K562 (cell line): ENCODE results near the gene BEST4. TPM values are rescaled to one million over a fixed set of nuclear protein-coding genes. Genes with fewer than 3 reads are reported as not detected.

ENCODE experiments used
- ARID1B ChIP-seq: fragments of 450-650 bp; IDR thresholded peaks from 2 replicates; pipeline ENCODE4 v1.6.1; 2016; ENCODE audit warnings: antibody characterized with exemption, mild to moderate bottlenecking, inconsistent platforms
- CREM ChIP-seq: IDR thresholded peaks from 2 replicates; pipeline ENCODE4 v1.6.1; 2014; ENCODE audit warnings: antibody characterized with exemption, low read depth
- CXXC5 ChIP-seq: fragments of 250-450 bp; sonication (Bioruptor Pico); IDR thresholded peaks from 2 replicates; pipeline ENCODE4 v1.8.0; 2022; ENCODE audit warnings: inconsistent platforms, mild to moderate bottlenecking, moderate library complexity
- E2F3 ChIP-seq: fragments of 250-450 bp; sonication (Bioruptor Pico); IDR thresholded peaks from 2 replicates; pipeline ENCODE4 v1.4.0; 2020; ENCODE audit warnings: mild to moderate bottlenecking
- ERF ChIP-seq: fragments of 450-650 bp; formaldehyde crosslinking; IDR thresholded peaks from 2 replicates; pipeline ENCODE4 v1.4.0; 2020; ENCODE audit warnings: mild to moderate bottlenecking, mixed read lengths
- FIP1L1 ChIP-seq: fragments of 200-400 bp; formaldehyde crosslinking; IDR thresholded peaks from 2 replicates; pipeline ENCODE4 v1.6.1; 2018; ENCODE audit warnings: mild to moderate bottlenecking, low read depth, low read length; ENCODE audit not compliant: poor library complexity, severe bottlenecking
- GTF2E2 ChIP-seq: fragments of 200-800 bp; sonication (Bioruptor generic); IDR thresholded peaks from 2 replicates; pipeline ENCODE4 v1.6.1; 2016; ENCODE audit warnings: missing genetic modification characterization, missing compliant biosample characterization
- MYBL2 ChIP-seq, 2 experiments: fragments of 450-650 bp in 1 of 2; sonication (generic) in 1 of 2; formaldehyde crosslinking in 1 of 2; IDR thresholded peaks; 2 replicates each; pipeline versions ENCODE4 v1.6.1 to v1.8.1; 2017 to 2022; ENCODE audit warnings: borderline replicate concordance in 1 of 2, inconsistent platforms in 1 of 2, low read depth in 1 of 2, mild to moderate bottlenecking in 1 of 2, missing genetic modification reagents in 1 of 2, moderate library complexity in 1 of 2
- NR2F6 ChIP-seq: fragments of 450-650 bp; formaldehyde crosslinking; IDR thresholded peaks from 2 replicates; pipeline ENCODE4 v1.4.0; 2020; ENCODE audit warnings: mild to moderate bottlenecking
- RAD21 ChIP-seq, 2 experiments: fragments of 250-450 bp in 1 of 2; fragments of 450-650 bp in 1 of 2; sonication (Bioruptor Pico) in 1 of 2; formaldehyde crosslinking in 1 of 2; IDR thresholded peaks in 1 of 2; conservative IDR thresholded peaks in 1 of 2; 2 replicates each; pipeline versions ENCODE4 v1.4.0 to v1.8.0; 2020 to 2022; ENCODE audit warnings: mild to moderate bottlenecking in 2 of 2, moderate library complexity in 1 of 2
- SMARCE1 ChIP-seq: fragments of 450-650 bp; IDR thresholded peaks from 2 replicates; pipeline ENCODE4 v1.7.1; 2016; ENCODE audit warnings: mild to moderate bottlenecking
- XRCC5 ChIP-seq: fragments of 200-400 bp; formaldehyde crosslinking; IDR thresholded peaks from 2 replicates; pipeline ENCODE4 v1.6.1; 2017; ENCODE audit warnings: low read depth, mild to moderate bottlenecking, low read length
- ZC3H11A ChIP-seq: IDR thresholded peaks from 2 replicates; pipeline ENCODE4 v1.6.1; 2012; ENCODE audit warnings: low read depth, low read length, improper control_type of control experiment
- ZNF184 ChIP-seq: sonication (generic); formaldehyde crosslinking; IDR thresholded peaks from 2 replicates; pipeline ENCODE4 v1.5.0; 2020; ENCODE audit warnings: missing genetic modification reagents
- ZNF764 ChIP-seq: fragments of 250-450 bp; sonication (Bioruptor Pico); IDR thresholded peaks from 2 replicates; pipeline ENCODE4 v1.4.0; 2020; ENCODE audit warnings: low read depth, mild to moderate bottlenecking, moderate library complexity
- polyA plus RNA-seq, 8 experiments: library from polyadenylated mRNA; depleted of rRNA in 4 of 8; stranded (reverse) in 5 of 8; unstranded in 3 of 8; fragments of >200 nt; fragmentation: Nextera tagmentation in 2 of 8; fragmentation: Illumina TruSeq in 1 of 8; extraction: Ambion mirVana in 2 of 8; extraction: Trizol in 1 of 8; gene quantifications; 2 replicates each; pipeline versions ENCODE4 v1.2.1 to v1.2.3, GENCODE V29; 2011 to 2014; ENCODE audit warnings: inconsistent platforms in 1 of 8, missing spikeins in 1 of 8
- total RNA-seq, 7 experiments: library from RNA; depleted of rRNA in 6 of 7; stranded (reverse); fragments of >200 nt in 6 of 7; fragmentation: Illumina TruSeq in 2 of 7; extraction: Trizol in 2 of 7; gene quantifications; 2 replicates each; pipeline versions ENCODE4 v1.2.1 to v1.2.3, GENCODE V29; 2011 to 2021; ENCODE audit warnings: low replicate concordance in 1 of 7
- TF ChIP-seq, protein P1 (sequence below): sonication (generic); formaldehyde crosslinking; IDR thresholded peaks from 2 replicates; pipeline ENCODE4 v1.8.0; 2022; ENCODE audit warnings: mild to moderate bottlenecking, missing genetic modification reagents
- TF ChIP-seq, protein P2 (sequence below): sonication (generic); formaldehyde crosslinking; IDR thresholded peaks from 2 replicates; pipeline ENCODE4 v1.8.0; 2022; ENCODE audit warnings: missing genetic modification reagents, mild to moderate bottlenecking, moderate library complexity, borderline replicate concordance
- TF ChIP-seq, protein P3 (sequence below): sonication (generic); formaldehyde crosslinking; IDR thresholded peaks from 2 replicates; pipeline ENCODE4 v1.8.1; 2023; ENCODE audit warnings: mild to moderate bottlenecking, missing genetic modification reagents
- TF ChIP-seq, protein P4 (sequence below): fragments of 250-450 bp; sonication (Bioruptor Pico); IDR thresholded peaks from 2 replicates; pipeline ENCODE4 v1.4.0; 2020; ENCODE audit warnings: mild to moderate bottlenecking
- TF ChIP-seq, protein P5 (sequence below): fragments of 250-450 bp; sonication (Bioruptor Pico); IDR thresholded peaks from 2 replicates; pipeline ENCODE4 v1.5.0; 2020; ENCODE audit warnings: mild to moderate bottlenecking, borderline replicate concordance

Gene BEST4
- total and polyA plus RNA-seq, 9 of the 15 experiments (the other 6 are each of a cell fraction or from before 2014, with no cell fraction given), result 0.07 to 0.11 TPM; not detected in 7

DNA sequence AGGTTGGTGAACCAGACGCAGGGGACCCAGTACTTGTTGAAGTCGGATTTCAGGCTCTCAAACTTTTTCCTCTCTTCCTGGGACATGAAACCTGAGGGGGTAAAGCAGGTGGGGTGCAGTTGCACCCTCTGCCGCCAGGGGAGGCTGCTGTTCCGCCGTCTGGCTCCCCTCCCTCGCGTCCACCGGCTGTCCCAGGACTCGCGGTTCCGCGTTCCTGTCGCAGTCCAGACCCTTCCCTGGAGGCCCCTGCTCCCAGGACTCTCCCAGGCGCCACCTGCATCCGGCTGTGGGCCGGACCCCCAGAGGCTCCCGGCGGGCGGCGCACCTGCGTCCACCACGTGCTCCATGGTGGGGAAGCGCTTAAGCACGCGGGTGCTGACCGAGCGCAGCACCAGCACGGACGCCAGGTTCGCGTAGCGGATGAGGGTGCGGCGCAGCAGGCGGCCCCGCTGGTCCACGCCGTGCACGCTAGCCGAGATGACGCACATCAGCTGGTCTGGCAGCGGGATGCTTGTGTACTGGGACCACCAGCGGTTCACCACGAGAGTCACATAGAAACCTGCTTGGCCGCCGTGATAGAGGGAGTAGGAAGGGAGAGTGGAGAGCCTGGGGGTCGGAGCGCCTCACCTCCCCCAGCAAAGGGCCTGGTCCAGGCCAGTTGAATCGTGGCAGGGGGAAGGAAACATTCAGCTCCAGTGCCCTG lies 1.7 kb downstream of the BEST4 start (continued):
- TF ChIP-seq, protein P1, sequence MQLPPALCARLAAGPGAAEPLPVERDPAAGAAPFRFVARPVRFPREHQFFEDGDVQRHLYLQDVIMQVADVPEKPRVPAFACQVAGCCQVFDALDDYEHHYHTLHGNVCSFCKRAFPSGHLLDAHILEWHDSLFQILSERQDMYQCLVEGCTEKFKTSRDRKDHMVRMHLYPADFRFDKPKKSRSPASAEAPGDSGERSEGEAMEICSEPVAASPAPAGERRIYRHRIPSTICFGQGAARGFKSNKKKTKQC, result 0 out of 2 replicates have a peak, but pooled peaks have one; percentile 68
- TF ChIP-seq MYBL2 (IDR thresholded peaks at IDR 0.05; ENCODE audit: low read depth), result no peak
- no peak for TF ChIP-seq MYBL2 (CRISPR knock-in tag; IDR thresholded peaks at IDR 0.05; ENCODE audit: borderline replicate concordance)
- no peak for TF ChIP-seq ERF (CRISPR knock-in tag)
- no peak for TF ChIP-seq FIP1L1
- peak; percentile 94 for TF ChIP-seq ZNF764 (CRISPR knock-in tag)
- no peak for TF ChIP-seq CREM
- TF ChIP-seq NR2F6 (CRISPR knock-in tag), result no peak
- peak; percentile 92; the same call in 1 of the 2 replicates for TF ChIP-seq XRCC5
- TF ChIP-seq, protein P2, sequence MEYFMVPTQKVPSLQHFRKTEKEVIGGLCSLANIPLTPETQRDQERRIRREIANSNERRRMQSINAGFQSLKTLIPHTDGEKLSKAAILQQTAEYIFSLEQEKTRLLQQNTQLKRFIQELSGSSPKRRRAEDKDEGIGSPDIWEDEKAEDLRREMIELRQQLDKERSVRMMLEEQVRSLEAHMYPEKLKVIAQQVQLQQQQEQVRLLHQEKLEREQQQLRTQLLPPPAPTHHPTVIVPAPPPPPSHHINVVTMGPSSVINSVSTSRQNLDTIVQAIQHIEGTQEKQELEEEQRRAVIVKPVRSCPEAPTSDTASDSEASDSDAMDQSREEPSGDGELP (CRISPR knock-in tag), result peak; percentile 70; the same call in 1 of the 2 replicates
- TF ChIP-seq, protein P3, sequence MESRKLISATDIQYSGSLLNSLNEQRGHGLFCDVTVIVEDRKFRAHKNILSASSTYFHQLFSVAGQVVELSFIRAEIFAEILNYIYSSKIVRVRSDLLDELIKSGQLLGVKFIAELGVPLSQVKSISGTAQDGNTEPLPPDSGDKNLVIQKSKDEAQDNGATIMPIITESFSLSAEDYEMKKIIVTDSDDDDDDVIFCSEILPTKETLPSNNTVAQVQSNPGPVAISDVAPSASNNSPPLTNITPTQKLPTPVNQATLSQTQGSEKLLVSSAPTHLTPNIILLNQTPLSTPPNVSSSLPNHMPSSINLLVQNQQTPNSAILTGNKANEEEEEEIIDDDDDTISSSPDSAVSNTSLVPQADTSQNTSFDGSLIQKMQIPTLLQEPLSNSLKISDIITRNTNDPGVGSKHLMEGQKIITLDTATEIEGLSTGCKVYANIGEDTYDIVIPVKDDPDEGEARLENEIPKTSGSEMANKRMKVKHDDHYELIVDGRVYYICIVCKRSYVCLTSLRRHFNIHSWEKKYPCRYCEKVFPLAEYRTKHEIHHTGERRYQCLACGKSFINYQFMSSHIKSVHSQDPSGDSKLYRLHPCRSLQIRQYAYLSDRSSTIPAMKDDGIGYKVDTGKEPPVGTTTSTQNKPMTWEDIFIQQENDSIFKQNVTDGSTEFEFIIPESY (CRISPR knock-in tag), result peak; percentile 100
- TF ChIP-seq CXXC5 (CRISPR knock-in tag), result peak; percentile 55
- TF ChIP-seq, protein P4, sequence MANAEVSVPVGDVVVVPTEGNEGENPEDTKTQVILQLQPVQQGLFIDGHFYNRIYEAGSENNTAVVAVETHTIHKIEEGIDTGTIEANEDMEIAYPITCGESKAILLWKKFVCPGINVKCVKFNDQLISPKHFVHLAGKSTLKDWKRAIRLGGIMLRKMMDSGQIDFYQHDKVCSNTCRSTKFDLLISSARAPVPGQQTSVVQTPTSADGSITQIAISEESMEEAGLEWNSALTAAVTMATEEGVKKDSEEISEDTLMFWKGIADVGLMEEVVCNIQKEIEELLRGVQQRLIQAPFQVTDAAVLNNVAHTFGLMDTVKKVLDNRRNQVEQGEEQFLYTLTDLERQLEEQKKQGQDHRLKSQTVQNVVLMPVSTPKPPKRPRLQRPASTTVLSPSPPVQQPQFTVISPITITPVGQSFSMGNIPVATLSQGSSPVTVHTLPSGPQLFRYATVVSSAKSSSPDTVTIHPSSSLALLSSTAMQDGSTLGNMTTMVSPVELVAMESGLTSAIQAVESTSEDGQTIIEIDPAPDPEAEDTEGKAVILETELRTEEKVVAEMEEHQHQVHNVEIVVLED (CRISPR knock-in tag), result no peak
- no peak for TF ChIP-seq ZC3H11A
- TF ChIP-seq GTF2E2, result no peak
- TF ChIP-seq ARID1B, result peak; percentile 14; the same call in 1 of the 2 replicates
- TF ChIP-seq SMARCE1, result no peak
- TF ChIP-seq ZNF184 (CRISPR knock-in tag), result no peak
- TF ChIP-seq, protein P5, sequence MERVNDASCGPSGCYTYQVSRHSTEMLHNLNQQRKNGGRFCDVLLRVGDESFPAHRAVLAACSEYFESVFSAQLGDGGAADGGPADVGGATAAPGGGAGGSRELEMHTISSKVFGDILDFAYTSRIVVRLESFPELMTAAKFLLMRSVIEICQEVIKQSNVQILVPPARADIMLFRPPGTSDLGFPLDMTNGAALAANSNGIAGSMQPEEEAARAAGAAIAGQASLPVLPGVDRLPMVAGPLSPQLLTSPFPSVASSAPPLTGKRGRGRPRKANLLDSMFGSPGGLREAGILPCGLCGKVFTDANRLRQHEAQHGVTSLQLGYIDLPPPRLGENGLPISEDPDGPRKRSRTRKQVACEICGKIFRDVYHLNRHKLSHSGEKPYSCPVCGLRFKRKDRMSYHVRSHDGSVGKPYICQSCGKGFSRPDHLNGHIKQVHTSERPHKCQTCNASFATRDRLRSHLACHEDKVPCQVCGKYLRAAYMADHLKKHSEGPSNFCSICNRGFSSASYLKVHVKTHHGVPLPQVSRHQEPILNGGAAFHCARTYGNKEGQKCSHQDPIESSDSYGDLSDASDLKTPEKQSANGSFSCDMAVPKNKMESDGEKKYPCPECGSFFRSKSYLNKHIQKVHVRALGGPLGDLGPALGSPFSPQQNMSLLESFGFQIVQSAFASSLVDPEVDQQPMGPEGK (CRISPR knock-in tag), result no peak
- no peak for TF ChIP-seq E2F3 (CRISPR knock-in tag)
- TF ChIP-seq RAD21 (CRISPR knock-in tag; conservative IDR thresholded peaks at IDR 0.05 in 1 of 2, IDR thresholded peaks at IDR 0.05 in 1 of 2), result peak; percentile 24 to 91
